Stimulated activated CD8-positive, alpha-beta memory T cell treated with anti-CD3 and anti-CD28 coated beads, Interleukin-4, amount 100 ng/mL, for 1 hour (primary cell): ENCODE measurements around the gene TRAF1.

ENCODE experiments used
- DNase-seq, 2 donors: peaks; one replicate each; pipeline ENCODE4 v3.0.0-alpha.2; 2020; ENCODE audit warnings: low read depth in 2 of 2, low spot score in 1 of 2

Gene TRAF1

GRCh38 chr9:120872791-120873502 lies 53.6 kb downstream of the TRAF1 start:
- DNase-seq, result no peak

GRCh38 chr9:120870206-120870605 lies 56.4 kb downstream of the TRAF1 start:
- DNase-seq, result no peak

- DNase-seq, result no peak
These were observed 56.9 kb downstream of the TRAF1 start for GRCh38 chr9:120869726-120870125.

GRCh38 chr9:120869360-120869687 lies 57.3 kb downstream of the TRAF1 start:
- DNase-seq, result no peak

- DNase-seq, result peak; percentile 96
These were observed 57.8 kb downstream of the TRAF1 start for GRCh38 chr9:120868676-120869359.

GRCh38 chr9:120868339-120868675 lies 58.3 kb downstream of the TRAF1 start:
- DNase-seq, result no peak

- no peak for DNase-seq
These were observed 58.8 kb downstream of the TRAF1 start for GRCh38 chr9:120867676-120868338.

GRCh38 chr9:120866651-120867050 lies 59.9 kb downstream of the TRAF1 start:
- no peak for DNase-seq

- no peak for DNase-seq
These were observed 60.8 kb downstream of the TRAF1 start for GRCh38 chr9:120865809-120866208.

- DNase-seq, result no peak
These were observed 61.4 kb downstream of the TRAF1 start for GRCh38 chr9:120865176-120865575.

- no peak for DNase-seq
These were observed 61.9 kb downstream of the TRAF1 start for GRCh38 chr9:120864719-120865118.

- no peak for DNase-seq
These were observed 62.8 kb downstream of the TRAF1 start for GRCh38 chr9:120863833-120864232.

GRCh38 chr9:120862452-120862851 lies 64.1 kb downstream of the TRAF1 start:
- no peak for DNase-seq

GRCh38 chr9:120861935-120862334 lies 64.7 kb downstream of the TRAF1 start:
- DNase-seq, result no peak

GRCh38 chr9:120860083-120860482 lies 66.5 kb downstream of the TRAF1 start:
- DNase-seq, result no peak

- no peak for DNase-seq
These were observed 67.2 kb downstream of the TRAF1 start for GRCh38 chr9:120859361-120859760.

GRCh38 chr9:120857902-120858301 lies 68.7 kb downstream of the TRAF1 start:
- DNase-seq, result no peak

- DNase-seq, result no peak
These were observed 69.1 kb downstream of the TRAF1 start for GRCh38 chr9:120857481-120857880.

GRCh38 chr9:120856700-120857099 lies 69.9 kb downstream of the TRAF1 start:
- DNase-seq, result no peak

- no peak for DNase-seq
These were observed 70.5 kb downstream of the TRAF1 start for GRCh38 chr9:120855827-120856670.

GRCh38 chr9:120854596-120855327 lies 71.8 kb downstream of the TRAF1 start:
- no peak for DNase-seq
